ENCODE data around the gene CPNE6. TPM values are rescaled to one million over a fixed set of nuclear protein-coding genes. Genes with fewer than 3 reads are reported as not detected.

CPNE6 gene
- polyA plus RNA-seq, 1 experiment: not detected

DNA sequence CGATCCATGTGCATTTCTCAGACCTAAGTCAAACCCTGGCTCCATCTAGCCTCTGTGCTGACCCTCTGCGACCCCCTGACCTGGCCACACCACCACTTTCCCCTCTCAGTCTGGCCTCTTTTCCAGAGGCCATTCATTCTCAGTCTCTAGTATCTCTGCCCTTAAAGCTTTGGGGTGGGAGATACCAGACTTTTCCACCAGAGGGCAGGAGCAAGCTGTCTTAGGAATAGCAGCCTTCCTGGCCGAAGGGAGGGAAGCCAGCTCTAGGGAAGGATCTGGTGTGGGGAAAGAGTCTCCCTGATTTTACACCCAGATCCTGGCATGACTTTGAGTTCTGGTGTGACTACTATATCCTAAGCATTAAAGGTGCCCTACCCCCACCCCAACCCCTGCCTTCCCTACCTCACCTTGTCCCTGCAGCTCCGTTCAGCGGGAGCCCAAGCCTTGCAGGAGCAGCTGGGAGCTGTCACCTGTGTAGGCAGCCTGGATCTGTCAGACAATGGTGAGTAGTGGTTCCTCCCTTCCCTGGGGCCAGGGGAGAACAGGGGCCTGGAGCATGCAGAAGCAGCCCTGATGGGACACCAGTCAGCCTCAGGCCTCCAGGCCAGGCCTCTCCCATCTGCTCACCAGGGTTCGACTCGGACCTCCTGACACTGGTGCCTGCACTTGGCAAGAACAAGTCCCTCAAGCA lies 13.0 kb upstream of the CPNE6 start:
- no peak overlapping the region for H3K27ac ChIP-seq (ENCODE audit: low read depth, low read length)
- peaks cover 36% of the 10 kb centered on the region for H3K27me3 ChIP-seq (ENCODE audit: control insufficient read depth, insufficient read depth, low read length)
- no peaks in the 10 kb centered on the region for H3K9me3 ChIP-seq (ENCODE audit: control insufficient read depth, insufficient read depth, low read length)
- TF ChIP-seq, protein P1, sequence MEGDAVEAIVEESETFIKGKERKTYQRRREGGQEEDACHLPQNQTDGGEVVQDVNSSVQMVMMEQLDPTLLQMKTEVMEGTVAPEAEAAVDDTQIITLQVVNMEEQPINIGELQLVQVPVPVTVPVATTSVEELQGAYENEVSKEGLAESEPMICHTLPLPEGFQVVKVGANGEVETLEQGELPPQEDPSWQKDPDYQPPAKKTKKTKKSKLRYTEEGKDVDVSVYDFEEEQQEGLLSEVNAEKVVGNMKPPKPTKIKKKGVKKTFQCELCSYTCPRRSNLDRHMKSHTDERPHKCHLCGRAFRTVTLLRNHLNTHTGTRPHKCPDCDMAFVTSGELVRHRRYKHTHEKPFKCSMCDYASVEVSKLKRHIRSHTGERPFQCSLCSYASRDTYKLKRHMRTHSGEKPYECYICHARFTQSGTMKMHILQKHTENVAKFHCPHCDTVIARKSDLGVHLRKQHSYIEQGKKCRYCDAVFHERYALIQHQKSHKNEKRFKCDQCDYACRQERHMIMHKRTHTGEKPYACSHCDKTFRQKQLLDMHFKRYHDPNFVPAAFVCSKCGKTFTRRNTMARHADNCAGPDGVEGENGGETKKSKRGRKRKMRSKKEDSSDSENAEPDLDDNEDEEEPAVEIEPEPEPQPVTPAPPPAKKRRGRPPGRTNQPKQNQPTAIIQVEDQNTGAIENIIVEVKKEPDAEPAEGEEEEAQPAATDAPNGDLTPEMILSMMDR (IDR thresholded peaks at IDR 0.05; ENCODE audit: low read depth, low read length): peak; percentile 93
- ChIA-PET CTCF (interaction anchor here (0.6 to 4.6 kb wide), 22 partner anchors 9 to 373 kb away, joined by 3 to 196 read pairs (median 6); partner anchors contain the start of genes CIDEB, DCAF11, IRF9 and NRL), POLR2A (interaction anchor here (0.6 to 1.6 kb wide), 5 partner anchors 23 to 230 kb away, joined by 3 to 9 read pairs (median 4); partner anchors contain the start of gene TINF2)
- peak; percentile 59 for DNase-seq (ENCODE audit: low read depth, low spot score)
- no peak overlapping the region for H3K4me3 ChIP-seq (ENCODE audit: low read depth, low read length)

DNA sequence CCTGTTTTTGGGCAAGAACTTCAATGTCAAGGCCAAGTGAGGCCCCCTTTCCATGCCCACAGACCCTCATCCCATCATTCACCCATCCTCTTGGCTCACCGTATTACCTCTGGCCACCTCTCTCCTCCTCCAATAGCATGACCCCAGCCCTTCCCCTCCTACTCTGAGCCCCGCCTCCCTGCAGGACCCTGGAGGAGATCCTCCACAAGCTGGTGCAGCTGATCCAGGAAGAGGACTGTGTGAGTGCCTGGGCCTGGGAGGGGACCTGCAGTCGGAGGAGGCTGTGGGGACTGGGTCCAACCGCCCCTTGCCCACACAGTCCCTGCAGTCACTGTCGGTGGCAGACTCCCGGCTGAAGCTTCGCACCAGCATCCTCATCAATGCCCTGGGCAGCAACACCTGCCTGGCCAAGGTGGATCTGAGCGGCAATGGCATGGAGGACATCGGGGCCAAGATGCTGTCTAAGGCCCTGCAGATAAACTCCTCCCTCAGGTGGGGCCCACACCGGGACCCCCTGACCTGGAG lies 12.3 kb upstream of the CPNE6 start:
- no peak for DNase-seq (ENCODE audit: low read depth, low spot score)
- CTCF ChIA-PET: interaction anchor here (0.6 to 4.6 kb wide), 20 partner anchors 8 to 249 kb away, joined by 3 to 196 read pairs (median 6); partner anchors contain the start of genes CIDEB, DCAF11, IRF9 and NRL
- Histone ChIP-seq H3K27ac (ENCODE audit: low read depth, low read length) (no peak overlapping the region), H3K27me3 (ENCODE audit: control insufficient read depth, insufficient read depth, low read length) (peaks cover 36% of the 10 kb centered on the region), H3K9me3 (ENCODE audit: control insufficient read depth, insufficient read depth, low read length) (no peaks in the 10 kb centered on the region), H3K4me3 (ENCODE audit: low read depth, low read length) (no peak overlapping the region)
- TF ChIP-seq, protein P1 (IDR thresholded peaks at IDR 0.05; ENCODE audit: low read depth, low read length): no peak
- POLR2A ChIA-PET: interaction anchor here (1.0 to 1.6 kb wide), 3 partner anchors 22 to 183 kb away, joined by 4 to 9 read pairs (median 6); partner anchors contain the start of gene TINF2

DNA sequence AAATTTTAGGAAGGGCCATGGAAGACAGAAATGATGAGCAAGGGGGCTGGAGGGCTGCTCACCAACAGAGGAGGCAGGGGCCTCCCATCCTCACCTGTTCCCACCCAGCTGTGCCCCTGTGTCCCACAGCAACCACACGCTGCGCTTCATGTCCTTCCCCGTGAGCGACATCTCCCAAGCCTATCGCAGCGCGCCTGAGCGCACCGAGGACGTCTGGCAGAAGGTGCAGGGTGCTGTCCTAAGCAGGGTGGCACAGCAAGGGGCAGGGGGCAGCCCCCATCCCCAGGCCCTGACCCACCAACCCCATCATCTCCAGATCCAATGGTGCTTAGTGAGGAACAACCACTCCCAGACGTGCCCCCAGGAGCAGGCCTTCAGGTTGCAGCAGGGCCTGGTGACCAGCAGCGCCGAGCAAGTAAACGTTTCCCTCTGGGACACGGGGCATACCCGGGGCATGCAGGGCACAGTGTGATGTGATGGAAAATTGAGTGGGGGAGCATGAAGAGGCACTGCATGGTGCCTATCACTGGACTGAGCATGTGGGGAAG lies 11.4 kb upstream of the CPNE6 start:
- CTCF ChIA-PET: interaction anchor here (0.6 to 6.3 kb wide), 4 partner anchors 31 to 46 kb away, joined by 4 to 196 read pairs (median 24); partner anchors contain the start of gene PCK2
- TF ChIP-seq, protein P1 (IDR thresholded peaks at IDR 0.05; ENCODE audit: low read depth, low read length): no peak
- DNase-seq (ENCODE audit: low read depth, low spot score): no peak

DNA sequence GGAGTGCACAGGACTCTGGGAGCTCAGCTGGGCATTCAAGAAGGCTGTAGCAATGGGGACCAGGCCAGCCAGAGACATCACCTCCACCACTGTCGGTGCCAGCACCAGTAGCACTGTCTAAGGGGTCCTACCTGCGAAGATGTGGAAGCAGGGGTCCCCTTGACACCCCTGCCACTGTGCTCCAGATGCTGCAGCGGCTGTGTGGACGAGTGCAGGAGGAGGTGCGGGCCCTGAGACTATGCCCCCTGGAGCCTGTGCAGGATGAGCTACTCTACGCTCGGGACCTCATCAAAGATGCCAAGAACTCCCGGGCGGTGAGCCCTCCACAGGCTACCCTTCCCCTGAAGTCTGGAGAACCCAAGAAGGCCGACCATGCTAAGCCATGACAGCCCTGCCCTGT lies 10.9 kb upstream of the CPNE6 start:
- Histone ChIP-seq H3K27me3 (ENCODE audit: control insufficient read depth, insufficient read depth, low read length) (peaks cover 37% of the 10 kb centered on the region), H3K9me3 (ENCODE audit: control insufficient read depth, insufficient read depth, low read length) (no peaks in the 10 kb centered on the region), H3K27ac (ENCODE audit: low read depth, low read length) (no peak overlapping the region), H3K4me3 (ENCODE audit: low read depth, low read length) (no peak overlapping the region)
- DNase-seq (ENCODE audit: low read depth, low spot score): no peak
- CTCF ChIA-PET: interaction anchor here (0.6 to 6.3 kb wide), 7 partner anchors 26 to 50 kb away, joined by 3 to 44 read pairs (median 4); no protein-coding TSS in a partner anchor
- TF ChIP-seq, protein P1 (IDR thresholded peaks at IDR 0.05; ENCODE audit: low read depth, low read length): no peak
- POLR2A ChIA-PET: no interaction called here

More for the DNA sequence above, 11.4 kb upstream of the CPNE6 start:
- H3K27ac ChIP-seq (ENCODE audit: low read depth, low read length): no peak overlapping the region
- H3K4me3 ChIP-seq (ENCODE audit: low read depth, low read length): no peak overlapping the region
- POLR2A ChIA-PET: no interaction called here
- H3K9me3 ChIP-seq (ENCODE audit: control insufficient read depth, insufficient read depth, low read length): no peaks in the 10 kb centered on the region
- H3K27me3 ChIP-seq (ENCODE audit: control insufficient read depth, insufficient read depth, low read length): peaks cover 37% of the 10 kb centered on the region
